ENCODE data around the gene SMG5. TPM values are rescaled to one million over a fixed set of nuclear protein-coding genes. Genes with fewer than 3 reads are reported as not detected.

The SMG5 gene
- total RNA-seq = 29.2 and 34.9 TPM in 2 replicates

GRCh38 chr1:156282479-156283222 is at the start of gene SMG5:
Gene SMG5 (minus strand): TSS chr1:156282825. CDS start chr1:156282680, 145 bp downstream.

DNA sequence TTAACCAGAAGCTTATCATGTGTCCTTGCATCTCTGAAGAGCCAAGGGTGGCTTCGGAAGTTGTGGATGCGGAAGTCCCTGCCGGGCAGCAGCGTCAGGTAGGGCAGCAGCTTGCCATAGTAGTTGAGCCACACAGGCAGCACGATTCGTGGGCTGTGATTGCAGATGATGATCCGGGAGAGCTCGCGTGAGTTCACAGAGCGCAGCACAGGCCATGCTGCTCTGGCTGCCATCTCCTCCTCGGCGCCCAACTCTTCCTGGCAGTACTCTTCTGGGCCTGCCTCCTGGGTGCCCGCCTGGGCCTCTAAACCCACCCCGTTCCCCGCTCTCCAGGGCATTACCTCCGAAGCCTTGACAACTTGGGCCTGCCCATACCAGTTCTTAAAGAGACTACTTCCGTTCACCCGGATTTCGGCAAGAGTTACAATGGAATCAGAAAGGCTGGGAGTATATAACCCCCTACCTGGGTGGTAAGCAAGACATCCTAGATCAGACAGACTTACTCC is 16.3 kb upstream of the SMG5 start, which contains the start of gene VHLL:
Gene VHLL, minus strand, starts transcription at position 456 of the 506 bp plus-strand sequence. Its CDS starts 118 bp downstream, at position 338.

GRCh38 chr1:156295391-156295947 is 12.8 kb upstream of the SMG5 start, which contains the start of gene GLMP:
Gene GLMP (minus strand): TSS chr1:156295679. CDS start chr1:156295645, 34 bp downstream.

DNA sequence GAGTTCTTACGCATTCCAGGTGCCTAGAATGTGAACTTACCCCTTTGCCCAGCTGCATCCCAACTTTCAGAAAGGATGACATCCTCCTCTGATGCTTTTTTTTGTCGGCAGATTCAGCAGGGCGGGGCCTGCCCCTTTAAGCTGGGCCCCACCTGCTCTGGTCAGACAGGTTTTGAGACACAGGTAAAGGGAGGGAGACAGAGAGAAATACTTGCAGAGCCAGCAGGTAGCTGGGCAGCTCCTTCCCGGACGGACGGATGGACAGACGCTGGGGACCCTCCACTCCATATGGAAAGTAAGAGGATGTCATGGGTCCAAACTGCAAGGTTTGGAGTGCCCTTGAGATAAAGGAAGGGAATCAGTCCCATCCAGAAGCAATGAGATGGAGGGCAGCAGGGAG is 1.5 kb upstream of the SMG5 start, which contains the start of gene TMEM79:
Gene TMEM79, plus strand, starts transcription at position 214 of the 400 bp plus-strand sequence. CDS start 902 bp downstream, outside the sequence.

DNA sequence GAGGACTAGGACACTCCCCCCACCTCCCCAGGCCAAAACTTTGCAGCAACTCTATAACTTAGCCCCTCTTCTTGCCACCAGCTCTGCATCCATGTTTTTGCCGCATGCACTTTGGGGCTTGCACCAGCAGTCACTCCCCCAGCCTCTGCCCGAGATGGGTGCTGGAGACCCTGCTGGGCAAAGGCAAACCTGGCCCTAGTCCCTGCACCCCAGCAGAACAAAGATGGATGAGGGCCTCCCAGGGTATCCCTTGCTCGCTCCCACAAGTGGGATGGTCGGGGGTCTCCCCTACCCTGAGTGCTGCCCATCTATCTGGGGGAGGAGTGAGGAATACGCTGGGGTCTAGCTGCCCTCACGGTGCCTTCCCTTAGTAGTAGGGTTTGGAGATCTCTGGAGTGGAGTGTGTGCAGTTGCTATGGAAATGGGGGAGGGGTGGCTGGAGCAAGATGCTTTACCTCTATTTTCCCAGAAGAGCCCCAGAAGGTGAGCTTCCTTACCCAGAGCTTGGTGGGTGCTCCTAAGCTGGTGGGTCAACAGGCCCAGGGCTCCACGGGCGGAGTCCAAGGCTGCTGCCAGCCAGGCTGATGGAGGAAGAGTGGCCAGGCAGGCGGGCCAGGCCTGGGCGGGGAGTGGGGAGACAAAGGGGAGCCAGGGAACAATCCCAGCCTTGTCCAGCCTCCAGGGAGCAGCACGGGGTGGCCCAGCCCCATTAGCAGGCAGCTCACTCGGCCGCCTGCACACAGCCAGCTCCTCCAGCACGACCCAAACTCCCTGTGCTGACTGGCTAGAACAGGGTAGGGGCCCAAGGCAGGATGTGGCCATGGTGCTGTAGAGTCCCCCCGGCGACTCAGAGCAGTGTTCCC is 34.9 kb downstream of the SMG5 start, which contains the start of gene PAQR6:
Gene PAQR6, minus strand, starts transcription at position 597 of the 863 bp plus-strand sequence. CDS start 1,325 bp downstream, outside the sequence.

DNA sequence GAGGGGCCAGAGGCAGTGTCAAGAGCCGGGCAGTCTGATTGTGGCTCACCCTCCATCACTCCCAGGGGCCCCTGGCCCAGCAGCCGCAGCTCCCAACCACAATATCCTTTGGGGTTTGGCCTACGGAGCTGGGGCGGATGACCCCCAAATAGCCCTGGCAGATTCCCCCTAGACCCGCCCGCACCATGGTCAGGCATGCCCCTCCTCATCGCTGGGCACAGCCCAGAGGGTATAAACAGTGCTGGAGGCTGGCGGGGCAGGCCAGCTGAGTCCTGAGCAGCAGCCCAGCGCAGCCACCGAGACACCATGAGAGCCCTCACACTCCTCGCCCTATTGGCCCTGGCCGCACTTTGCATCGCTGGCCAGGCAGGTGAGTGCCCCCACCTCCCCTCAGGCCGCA is 40.7 kb downstream of the SMG5 start, which contains the start of gene BGLAP:
Gene BGLAP, plus strand, starts transcription at position 259 of the 400 bp plus-strand sequence. Its CDS starts 48 bp downstream, at position 307.

GRCh38 chr1:156212833-156213643 is 69.6 kb downstream of the SMG5 start, which contains the start of gene PMF1:
Gene PMF1 (plus strand): TSS chr1:156213007. CDS start chr1:156213016, 9 bp downstream.

Other genes with a start within 250 kb of the SMG5 start
- gene UBQLN4, start 229.0 kb downstream of the SMG5 start, total RNA-seq = 8.8 and 9.4 TPM in 2 replicates
- 60.7 and 86.5 TPM in 2 replicates for gene LAMTOR2, start 228.0 kb downstream of the SMG5 start, total RNA-seq
- gene RAB25, start 221.7 kb downstream of the SMG5 start, total RNA-seq = not detected in 2 replicates
- 1.3 and 1.6 TPM in 2 replicates for gene MEX3A, start 200.4 kb downstream of the SMG5 start, total RNA-seq
- 865 and 1,009 TPM in 2 replicates for gene LMNA, start 168.1 kb downstream of the SMG5 start, total RNA-seq
- 0.57 and 0.83 TPM in 2 replicates for gene SEMA4A, start 129.2 kb downstream of the SMG5 start, total RNA-seq
- 5.5 and 7.2 TPM in 2 replicates for gene SLC25A44, start 88.7 kb downstream of the SMG5 start, total RNA-seq
- gene PMF1, start 69.8 kb downstream of the SMG5 start, total RNA-seq = 17.2 and 21.9 TPM in 2 replicates
- gene BGLAP, start 40.6 kb downstream of the SMG5 start, total RNA-seq = 0.09 and 0.14 TPM in 2 replicates
- 0.14 and 0.28 TPM in 2 replicates for gene PAQR6, start 34.8 kb downstream of the SMG5 start, total RNA-seq
- gene TMEM79, start 1.5 kb upstream of the SMG5 start, total RNA-seq = 1.3 and 2.2 TPM in 2 replicates
- 72.1 and 81.4 TPM in 2 replicates for gene GLMP, start 12.9 kb upstream of the SMG5 start, total RNA-seq
- 0.28 TPM in 1 of 2 replicates, not detected in the other for gene VHLL, start 16.5 kb upstream of the SMG5 start, total RNA-seq
- gene CCT3, start 55.5 kb upstream of the SMG5 start, total RNA-seq = 323 and 340 TPM in 2 replicates
- gene TSACC, start 55.7 kb upstream of the SMG5 start, total RNA-seq = not detected in 2 replicates
- gene RHBG, start 86.4 kb upstream of the SMG5 start, total RNA-seq = not detected in 2 replicates
- 4.2 and 4.3 TPM in 2 replicates for gene MEF2D, start 217.9 kb upstream of the SMG5 start, total RNA-seq